Right lobe of liver (tissue), 4 donors: ENCODE data around the gene SYT14.

Experiments
- CTCF ChIP-seq, 4 donors: fragments of 200-600 bp in 3 of 4; fragments of 450-650 bp in 1 of 4; IDR thresholded peaks; one replicate each; pipeline versions ENCODE4 v1.5.1 to v1.8.0; 2016 to 2022; ENCODE audit warnings: antibody characterized with exemption in 4 of 4, mild to moderate bottlenecking in 2 of 4
- POLR2A ChIP-seq: fragments of 450-650 bp; IDR thresholded peaks from one replicate; pipeline ENCODE4 v1.6.1; 2017; ENCODE audit warnings: antibody characterized with exemption, mild to moderate bottlenecking
- donor health status: DM: no; HTN: no; CAD: no.
- donor health status: DM: no; HTN: no; CAD: no.
- donor health status: DM: no; HTN: yes; CAD: no.

- no peak for TF ChIP-seq CTCF (IDR thresholded peaks at IDR 0.05)
- no peak for TF ChIP-seq POLR2A
Measured at GRCh38 chr1:209965996-209966395, 28.0 kb downstream of the SYT14 start.
